Fibroblast of skin of right biceps (primary cell): ENCODE measurements around the gene KCTD11.
"Not testable (repeated sequence)": the region's sequence is repeated elsewhere in the genome, so short reads cannot be mapped to it uniquely, and the experiment has no call there.

Experiments used
- DNase-seq: peaks from one replicate; pipeline ENCODE4 v3.0.0-alpha.2; 2013

The KCTD11 gene

DNA sequence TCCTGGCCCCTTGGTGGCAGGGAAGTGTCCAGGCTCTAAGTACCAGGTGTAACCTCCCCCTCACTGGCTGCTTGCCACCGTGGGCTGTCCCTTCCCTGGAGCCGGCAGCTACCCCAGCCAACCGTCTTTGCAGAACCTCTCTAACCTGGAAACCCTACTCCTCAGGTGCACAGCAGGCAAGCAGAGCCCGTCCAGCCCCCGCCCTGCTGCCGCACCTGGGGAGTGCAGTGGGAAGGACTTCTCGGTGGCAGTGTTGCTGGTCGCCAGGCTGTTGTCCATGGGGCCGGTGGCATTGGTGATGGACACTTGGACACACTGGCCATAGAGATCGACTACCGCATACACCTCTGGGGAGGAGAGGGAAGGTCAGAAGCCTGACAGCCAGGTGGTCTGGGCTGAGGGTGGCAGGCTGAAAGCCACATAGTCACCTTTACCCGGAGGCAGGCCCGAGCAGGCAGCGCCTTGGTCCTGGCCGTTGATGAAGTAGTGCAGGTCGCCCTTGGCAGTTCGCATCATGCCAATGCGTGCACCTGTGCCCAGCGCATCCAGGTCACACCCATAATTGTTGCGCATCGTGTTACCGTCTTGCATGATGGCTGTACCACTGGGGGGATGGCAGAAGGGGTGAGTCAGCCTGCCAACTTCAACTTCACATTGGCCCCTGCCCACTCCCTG, 29.3 kb upstream of the KCTD11 start:
- no peak for DNase-seq

DNA sequence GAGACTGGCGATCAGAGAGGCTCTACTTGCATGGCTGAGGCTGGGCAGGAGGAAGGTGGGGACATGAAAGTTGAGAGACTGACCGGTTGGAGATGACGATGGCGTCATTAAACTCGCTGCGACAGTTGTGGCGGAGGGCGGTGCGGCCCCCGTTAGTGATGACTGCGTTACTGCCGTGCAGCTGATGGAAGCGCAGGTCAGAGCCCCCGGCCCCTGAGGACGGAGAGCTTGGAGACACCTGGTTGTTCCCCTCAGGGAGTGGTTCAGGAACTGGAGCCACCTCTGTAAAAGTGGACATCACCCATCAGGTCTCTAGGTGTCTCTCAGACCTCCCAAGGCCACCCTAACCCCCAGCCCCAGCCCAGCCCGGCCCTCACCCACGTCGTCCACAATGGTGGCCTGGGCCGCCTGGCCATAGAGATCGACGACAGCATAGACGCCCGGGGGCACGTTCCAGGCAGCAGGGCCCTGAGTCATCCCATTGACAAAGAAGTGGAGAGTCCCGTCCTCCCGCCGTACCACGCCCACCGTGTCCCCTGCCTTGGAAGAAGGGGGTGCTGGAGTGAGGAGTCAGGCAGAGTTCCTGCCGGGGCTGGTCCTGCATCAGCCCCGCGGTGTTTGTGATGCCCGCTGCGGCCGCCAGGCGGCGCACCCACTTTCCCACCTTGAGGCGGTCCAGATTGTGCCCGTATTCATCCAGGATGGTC, 28.1 kb upstream of the KCTD11 start:
- DNase-seq: peak; percentile 44

DNA sequence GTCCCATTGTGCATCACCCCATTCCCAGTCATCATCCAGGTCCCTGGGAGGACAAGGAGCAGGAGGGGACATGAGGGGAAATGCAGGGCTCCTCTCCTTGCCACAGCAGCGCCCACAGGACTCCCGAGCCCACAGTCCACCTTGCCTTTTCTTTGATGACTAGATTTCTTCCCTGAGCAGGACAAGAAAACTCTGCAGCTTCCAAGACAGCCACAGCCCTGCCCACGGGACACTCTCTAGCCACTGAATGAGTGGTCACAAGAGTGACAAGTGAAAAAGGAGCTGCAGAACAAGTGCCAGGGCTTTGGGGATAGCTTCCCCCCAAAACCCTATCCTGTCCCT, 27.6 kb upstream of the KCTD11 start:
- DNase-seq: no peak

DNA sequence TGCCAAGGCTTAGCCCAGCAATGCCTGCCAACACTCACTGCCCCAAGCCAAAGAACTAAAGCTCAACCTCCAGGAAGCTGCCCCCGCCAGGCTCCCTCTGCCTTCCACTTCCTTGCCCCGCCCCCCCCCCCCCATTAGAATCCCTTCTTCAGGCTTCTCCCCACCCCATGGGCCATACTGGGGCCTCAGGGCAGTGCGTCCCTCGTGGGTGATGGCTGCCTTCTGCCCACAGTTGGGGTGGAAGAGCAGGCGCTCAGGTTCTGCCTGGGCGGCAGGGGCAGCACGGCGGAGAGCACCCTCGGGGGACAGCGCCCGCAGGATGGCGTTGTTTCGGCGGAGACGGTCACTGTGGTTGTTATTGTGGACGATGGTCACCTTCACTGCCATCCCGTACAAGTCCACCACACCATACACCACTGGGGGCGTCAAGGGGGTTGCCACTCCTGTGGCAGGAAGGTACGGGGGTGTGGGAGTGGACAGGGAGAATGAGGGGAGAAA, 26.9 kb upstream of the KCTD11 start:
- DNase-seq: no peak

DNA sequence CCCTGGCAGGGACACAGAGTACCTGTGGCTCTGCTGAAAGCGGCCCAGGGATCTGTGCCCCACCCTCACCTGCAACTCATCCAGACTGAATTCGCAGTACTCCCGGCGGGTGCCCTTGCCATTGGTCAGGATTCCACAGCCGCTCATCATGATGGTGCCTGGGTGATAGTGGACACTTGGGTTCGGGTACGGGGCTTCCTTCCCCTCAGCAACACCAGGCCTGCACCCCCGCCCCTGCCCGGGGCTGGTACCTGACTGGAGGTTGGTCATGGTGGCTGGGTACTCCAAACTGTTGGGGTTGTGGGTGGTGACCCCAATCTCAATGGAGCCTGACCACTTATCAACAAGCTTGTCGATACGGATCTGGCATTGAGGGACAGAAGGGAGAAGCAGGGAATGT, 25.8 kb upstream of the KCTD11 start:
- DNase-seq: no peak

DNA sequence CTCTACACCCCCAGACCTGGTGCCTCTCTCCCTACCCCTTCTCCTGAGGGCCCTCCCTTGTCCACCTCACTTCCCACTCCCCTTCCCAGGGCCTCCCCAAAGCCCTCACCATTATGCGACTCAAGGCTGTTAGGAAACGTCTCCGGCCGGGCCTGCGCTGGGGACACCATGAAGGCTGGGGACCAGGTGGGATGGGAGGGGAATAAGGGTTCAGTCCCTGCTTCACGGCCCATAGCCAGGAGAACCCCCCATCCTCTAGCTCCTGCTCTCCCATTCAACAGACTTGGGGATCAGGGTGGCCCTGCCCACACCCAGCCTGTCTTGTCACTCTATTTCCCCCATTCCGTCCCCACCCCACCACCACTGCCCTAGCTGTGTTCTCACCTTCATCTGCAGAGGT, 24.9 kb upstream of the KCTD11 start:
- no peak for DNase-seq

DNA sequence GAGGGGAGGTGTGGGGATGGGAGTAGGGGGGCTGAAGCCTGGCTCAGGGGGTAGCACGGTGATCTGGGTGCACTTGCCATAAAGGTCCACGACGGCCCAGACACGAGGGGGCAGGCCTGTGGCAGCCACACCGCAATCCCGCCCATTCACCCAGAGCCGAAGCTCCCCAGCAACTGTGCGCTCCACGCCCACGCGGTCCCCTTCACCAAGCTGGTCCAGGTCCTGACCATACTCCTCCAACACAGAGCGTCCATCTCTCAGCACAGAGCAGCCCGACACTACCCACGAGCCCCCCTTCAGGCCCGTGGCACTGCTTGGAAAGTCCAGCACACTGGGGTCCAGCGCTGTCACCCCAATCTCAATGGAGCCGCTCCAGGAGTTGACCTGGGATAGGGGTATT, 24.5 kb upstream of the KCTD11 start:
- DNase-seq: no peak

DNA sequence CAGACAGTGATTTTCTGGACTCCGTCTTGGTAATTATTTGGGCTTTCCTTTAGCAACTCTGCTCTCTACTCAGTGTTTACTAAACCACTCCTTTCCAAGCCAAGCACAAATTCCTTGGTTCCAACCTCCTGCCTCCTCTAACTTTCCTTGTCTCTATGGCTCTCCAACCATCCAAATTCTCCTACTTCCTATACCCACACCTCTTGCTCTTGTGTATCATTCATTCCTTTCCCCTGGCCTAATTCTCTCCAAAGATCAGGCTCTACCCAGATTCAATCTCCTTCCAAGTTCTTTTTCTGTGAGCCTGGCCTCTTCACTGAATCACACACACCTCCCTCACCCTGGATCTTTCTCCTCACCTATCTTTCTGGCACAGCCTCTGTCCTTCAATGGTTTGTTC, 24.0 kb upstream of the KCTD11 start:
- DNase-seq: no peak

DNA sequence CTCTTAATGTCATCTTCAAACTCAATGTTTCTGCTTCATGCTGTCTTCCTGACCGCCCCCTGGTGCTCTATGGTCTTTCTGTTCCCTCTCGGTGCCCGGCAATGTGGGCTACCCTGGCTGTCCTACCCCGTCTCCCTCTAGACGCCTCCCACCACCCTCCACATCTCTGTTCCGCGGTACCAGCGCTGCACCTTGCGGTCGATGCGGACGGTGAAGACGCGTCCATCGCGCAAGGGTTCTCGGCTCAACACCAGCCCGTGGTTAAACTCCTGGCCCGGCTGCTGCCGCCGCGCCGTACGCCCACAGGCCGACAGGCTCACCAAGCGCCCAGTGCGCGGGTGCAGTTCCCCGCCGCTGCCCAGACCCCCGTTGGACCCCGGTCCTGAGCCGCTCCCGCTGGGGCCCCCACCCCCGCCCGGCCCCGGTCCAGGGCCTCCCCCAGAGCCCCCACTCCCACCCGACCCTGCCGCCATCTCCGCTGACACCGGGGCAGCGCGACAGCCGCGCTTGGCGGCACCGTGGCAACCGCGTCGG, 23.1 kb upstream of the KCTD11 start, which contains the start of gene NEURL4:
TSS of gene NEURL4 (minus strand) at position 496 of the 534 bp plus-strand sequence. CDS start at position 473, 23 bp downstream.
- no peak for DNase-seq

DNA sequence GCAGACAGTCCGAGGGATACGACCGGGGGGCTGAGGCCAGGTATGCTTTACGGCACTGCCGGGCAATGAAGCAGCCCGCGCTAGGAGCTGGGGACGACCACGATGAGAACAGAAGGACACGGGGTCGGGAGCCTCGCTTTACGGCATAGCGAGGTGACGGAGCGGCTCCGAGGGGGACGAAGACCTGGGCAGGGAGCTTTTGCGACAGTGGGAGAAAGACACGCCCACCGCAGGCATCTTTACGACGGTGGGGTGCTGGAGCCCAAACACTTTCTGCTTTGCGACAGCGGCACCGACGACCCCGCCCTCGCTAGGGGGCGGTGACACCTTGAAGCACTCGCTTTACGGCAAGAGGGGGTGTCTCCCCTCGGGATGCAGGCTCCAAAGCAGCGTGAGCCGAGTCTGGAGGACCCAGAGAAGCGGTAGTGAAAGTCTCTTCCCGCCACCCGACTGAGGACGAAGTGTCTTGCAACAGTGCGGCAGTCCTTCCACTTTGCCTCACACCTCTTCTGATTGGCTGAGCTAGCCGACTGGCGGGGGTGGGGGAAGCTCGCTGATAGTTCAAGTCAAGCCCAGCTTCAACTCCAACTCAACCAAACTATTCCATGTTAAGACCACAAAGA, 22.5 kb upstream of the KCTD11 start:
- peak; percentile 100 for DNase-seq

DNA sequence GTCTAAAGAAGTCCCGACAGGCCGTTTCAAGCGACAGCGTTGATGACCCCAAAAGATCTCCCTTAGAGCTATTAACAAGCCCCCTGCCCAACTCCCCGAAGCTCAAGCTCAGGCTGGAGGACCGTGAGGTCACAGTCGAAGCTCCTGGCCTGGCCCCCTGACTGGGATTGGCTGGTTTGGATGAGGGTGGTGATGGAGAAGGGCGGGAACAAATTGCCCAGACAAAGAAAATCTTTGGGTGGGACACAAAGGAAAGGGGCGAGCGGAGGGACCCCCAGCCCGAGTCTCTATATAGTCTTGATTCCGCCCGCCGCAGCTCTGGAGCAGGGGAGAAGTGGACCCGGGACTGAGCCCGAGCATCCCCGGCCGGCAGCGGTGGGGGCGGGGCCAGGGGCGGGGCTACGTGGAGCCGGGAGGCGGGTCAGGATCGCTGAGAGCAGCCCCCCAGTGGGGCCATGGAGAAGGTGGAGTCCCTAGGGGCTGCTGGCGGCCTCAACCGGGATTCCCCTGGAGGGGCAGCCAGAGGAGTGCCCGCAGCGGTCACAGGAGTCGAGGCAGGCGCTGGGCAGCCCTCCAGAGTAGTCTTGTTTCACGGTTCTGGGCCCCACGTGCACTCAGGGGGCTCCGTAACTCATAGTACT, 21.8 kb upstream of the KCTD11 start:
- DNase-seq: peak; percentile 84

DNA sequence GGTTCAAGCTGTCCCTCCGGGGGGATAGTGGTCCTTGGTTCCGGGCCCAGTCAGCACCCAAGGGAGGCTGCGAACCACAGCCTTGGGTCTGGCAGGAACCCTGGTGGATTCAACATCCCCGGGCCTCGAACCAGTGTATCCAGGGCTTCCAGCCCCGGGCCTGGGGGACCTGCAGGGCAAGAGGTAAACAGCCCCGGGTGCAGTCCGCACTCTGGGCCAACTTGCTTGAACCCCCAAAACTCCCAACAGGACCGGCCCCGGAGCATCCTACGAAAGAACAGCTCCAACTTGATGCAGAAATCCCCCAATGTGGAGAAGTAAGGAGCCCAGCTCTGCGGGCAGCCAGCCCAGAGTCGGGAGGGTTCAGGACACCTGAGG, 21.3 kb upstream of the KCTD11 start:
- DNase-seq: no peak

DNA sequence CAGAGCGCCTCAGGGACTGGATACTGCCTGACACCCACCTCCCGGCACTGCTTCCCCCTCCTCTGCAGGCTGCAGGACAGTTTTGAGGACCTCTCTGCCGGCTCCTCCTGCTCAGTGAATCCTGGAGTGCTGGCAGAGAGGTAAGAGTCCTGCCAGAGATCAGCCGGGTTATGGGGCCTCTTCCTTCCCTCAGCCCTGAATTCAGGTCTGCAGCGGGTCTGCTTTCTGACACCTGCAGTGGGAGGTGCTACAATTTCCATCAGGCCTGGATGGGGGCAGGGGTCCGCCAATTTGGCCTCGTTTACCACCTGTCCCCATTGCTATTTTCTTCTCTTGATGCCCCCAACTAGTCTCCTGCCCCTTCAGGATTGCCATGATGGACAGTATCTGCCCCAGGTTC, 19.9 kb upstream of the KCTD11 start:
- DNase-seq: no peak

DNA sequence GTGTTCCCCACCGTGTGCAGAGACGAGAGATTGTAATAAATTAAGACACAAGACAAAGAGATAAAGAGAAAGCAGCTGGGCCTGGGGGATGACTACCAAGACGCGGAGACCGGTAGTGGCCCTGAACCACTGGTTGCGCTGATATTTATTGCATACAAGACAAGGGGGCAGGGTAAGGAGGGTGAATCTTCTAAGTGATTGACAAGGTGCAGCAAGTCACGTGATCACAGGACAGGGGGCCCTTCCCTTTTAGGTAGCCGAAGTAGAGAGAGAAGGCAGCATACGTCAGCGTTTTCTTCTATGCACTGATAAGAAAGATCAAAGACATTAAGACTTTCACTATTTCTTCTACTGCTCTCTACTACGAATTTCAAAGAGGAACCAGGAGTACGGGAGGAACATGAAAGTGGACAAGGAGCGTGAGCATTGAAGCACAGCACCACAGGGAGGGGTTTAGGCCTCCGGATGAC, 19.3 kb upstream of the KCTD11 start:
- not testable (repeated sequence) for DNase-seq

DNA sequence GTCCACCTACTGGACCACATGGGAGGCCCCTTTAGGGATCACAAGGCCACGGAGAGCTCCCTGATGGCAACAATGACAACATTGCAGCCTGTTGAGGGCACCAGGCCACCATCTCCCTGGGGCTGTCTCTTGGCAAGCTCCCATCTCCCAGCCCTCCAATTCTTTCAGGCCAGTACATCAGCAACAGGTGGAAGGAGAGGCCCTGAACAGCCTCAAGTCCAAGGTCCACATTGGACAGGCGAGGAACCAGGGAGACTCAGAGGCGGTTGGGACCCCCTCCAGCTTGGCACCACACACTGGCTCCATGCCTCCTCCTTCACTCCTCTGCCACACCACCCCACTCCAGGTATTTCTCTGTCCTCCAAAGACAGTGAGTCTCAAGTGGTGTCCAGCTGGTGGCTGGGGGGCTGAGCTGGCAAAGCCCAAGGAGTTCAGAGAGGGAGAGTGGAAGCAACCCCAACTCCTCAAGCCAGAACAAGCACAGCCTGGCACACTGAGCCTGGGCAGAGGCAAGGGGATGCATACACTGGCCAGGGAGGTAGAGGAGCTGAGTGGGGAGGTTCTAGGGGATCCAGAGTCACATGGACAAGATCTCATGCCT, 16.9 kb upstream of the KCTD11 start:
- no peak for DNase-seq

DNA sequence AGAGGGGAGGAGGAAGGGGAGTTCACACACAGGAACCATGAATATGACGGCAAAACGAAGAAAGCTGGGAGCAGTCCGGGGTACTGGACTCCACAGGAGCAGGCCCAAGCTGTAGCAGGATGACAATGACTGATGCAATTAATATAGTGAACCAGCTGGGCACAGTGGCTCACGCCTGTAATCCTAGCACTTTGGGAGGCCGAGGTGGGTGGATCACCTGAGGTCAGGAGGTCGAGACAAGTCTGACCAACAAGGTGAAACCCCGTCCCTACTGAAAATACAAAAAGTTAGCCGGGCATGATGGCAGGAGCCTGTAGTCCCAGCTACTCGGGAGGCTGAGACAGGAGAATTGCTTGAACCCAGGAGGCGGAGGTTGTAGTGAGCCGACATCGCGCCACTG, 16.2 kb upstream of the KCTD11 start:
- DNase-seq: not testable (repeated sequence)

DNA sequence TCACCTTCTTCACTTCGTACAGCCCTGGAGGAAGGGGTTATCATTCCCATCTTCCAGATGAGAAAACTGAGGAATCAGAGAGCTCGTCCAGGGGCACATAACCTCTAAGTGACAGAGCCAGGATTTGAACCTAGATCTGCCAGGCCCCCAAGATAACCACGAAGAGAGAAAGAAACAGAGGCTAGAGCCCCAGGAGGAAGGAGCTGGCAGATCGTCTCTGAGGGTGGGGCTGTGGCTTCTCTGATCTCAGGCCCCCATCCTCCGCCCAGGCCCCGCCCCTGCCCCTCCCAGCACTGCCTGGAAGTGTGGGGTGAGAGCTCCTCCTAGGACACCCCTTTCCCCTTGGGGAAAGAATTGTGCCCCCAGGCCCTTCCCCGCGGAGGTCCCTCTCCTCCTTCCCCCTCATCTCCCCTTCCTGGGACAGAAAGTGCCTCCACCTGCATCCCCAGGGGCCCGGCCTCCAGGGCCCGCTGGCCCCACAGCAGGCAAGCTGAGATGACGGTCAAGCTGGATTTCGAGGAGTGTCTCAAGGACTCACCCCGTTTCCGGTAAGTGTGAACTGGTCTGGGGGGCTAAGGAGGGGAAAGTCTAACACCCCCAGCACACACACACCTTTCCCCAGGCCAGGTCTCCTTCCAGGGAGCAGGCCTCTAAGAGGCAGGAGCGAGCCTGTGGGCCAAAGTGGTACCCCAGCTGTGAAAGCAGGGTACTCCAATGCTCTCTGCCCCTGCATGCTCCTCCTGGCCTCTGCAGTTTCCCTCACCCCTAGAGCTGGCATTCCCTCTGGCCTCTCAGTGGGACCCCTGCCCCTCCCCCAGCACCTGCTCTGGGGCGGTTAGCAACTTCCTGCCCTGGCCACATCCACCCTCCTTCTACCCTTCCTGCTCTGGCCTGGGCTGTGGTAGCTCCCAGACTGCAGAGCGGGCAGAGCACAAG, 15.5 kb upstream of the KCTD11 start, which contains the start of gene ACAP1:
TSS of gene ACAP1 (plus strand) at position 290 of the 936 bp plus-strand sequence. CDS start at position 496, 206 bp downstream.
- DNase-seq: no peak

DNA sequence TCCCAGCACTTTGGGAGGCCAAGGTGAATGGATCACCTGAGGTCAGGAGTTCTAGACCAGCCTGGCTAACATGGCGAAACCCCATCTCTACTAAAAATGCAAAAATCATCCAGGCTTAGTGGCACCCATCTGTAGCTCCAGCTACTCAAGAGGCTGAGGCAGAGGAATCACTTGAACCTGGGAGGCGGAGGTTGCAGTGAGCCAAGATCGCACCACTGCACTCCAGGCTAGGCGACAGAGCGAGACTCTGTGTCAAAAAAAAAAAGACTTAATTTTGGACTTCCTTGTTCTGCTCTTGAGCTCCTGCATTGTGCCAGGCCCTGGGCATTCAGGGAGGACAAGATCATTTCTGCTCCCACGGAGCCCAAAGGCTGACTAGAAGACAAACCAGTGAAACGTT, 14.4 kb upstream of the KCTD11 start:
- DNase-seq: not testable (repeated sequence)

DNA sequence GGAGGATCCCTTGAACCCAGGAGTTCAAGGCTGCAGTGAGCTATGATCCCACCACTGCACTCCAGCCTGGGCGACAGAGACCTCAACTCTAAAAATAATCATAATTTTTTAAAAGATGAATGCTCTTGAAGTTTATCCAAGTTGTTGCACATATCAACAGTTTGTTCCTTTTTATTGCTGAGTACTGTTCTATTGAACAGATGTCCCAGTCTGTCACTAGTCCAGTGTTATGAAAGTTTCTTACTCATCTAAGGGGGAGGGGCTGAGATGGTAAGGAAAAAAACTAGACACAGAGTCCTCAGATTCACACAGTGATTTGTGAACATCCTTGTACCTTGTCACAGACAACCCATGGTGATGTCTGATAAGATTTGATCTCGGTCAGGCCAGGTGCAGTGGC, 11.8 kb upstream of the KCTD11 start:
- DNase-seq: no peak

DNA sequence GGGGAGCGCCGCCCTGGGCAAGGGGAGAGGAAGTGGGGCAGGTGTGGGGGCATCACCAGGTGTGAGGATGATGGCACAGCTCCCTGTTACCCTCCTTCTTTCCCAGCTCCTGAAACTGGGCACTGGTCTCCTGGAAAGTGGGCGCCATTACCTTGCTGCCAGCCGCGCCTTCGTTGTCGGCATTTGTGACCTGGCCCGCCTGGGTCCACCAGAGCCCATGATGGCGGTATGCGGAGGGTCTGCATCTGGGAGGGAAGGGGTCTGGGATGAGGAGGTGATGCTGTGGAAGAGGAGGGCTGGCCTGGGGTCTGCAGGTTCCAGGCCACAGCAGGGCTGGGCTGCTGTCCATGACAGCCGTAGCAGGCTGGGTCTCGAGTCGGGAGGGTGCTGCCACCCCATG, 10.1 kb upstream of the KCTD11 start:
- DNase-seq: no peak

DNA sequence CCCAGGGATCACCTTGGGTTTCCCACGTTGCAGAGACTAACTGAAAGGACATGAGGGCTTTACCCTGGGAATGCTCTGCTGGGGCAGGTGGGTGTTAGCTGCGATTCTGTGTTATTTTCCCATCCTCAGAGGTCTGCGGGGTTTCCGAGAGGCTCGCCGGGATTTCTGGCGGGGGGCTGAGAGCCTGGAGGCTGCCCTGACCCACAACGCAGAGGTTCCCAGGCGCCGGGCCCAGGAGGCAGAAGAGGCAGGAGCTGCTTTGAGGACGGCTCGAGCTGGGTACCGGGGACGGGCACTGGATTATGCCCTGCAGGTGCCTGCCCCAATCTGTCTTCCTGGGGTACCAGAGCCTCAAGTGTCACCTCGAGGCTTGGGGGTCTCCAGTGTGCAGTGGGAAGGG, 8.7 kb upstream of the KCTD11 start:
- DNase-seq: no peak
